HG02588 (cell line): ENCODE data around the gene TM9SF1.

Experiments
- ATAC-seq: cut with Tn5 transposase; IDR thresholded peaks from one replicate; pipeline ENCODE4 v1.9.1; 2021; ENCODE audit warnings: mild to moderate bottlenecking, moderate library complexity; ENCODE audit not compliant: unreplicated experiment

The TM9SF1 gene, protein sequence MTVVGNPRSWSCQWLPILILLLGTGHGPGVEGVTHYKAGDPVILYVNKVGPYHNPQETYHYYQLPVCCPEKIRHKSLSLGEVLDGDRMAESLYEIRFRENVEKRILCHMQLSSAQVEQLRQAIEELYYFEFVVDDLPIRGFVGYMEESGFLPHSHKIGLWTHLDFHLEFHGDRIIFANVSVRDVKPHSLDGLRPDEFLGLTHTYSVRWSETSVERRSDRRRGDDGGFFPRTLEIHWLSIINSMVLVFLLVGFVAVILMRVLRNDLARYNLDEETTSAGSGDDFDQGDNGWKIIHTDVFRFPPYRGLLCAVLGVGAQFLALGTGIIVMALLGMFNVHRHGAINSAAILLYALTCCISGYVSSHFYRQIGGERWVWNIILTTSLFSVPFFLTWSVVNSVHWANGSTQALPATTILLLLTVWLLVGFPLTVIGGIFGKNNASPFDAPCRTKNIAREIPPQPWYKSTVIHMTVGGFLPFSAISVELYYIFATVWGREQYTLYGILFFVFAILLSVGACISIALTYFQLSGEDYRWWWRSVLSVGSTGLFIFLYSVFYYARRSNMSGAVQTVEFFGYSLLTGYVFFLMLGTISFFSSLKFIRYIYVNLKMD

DNA sequence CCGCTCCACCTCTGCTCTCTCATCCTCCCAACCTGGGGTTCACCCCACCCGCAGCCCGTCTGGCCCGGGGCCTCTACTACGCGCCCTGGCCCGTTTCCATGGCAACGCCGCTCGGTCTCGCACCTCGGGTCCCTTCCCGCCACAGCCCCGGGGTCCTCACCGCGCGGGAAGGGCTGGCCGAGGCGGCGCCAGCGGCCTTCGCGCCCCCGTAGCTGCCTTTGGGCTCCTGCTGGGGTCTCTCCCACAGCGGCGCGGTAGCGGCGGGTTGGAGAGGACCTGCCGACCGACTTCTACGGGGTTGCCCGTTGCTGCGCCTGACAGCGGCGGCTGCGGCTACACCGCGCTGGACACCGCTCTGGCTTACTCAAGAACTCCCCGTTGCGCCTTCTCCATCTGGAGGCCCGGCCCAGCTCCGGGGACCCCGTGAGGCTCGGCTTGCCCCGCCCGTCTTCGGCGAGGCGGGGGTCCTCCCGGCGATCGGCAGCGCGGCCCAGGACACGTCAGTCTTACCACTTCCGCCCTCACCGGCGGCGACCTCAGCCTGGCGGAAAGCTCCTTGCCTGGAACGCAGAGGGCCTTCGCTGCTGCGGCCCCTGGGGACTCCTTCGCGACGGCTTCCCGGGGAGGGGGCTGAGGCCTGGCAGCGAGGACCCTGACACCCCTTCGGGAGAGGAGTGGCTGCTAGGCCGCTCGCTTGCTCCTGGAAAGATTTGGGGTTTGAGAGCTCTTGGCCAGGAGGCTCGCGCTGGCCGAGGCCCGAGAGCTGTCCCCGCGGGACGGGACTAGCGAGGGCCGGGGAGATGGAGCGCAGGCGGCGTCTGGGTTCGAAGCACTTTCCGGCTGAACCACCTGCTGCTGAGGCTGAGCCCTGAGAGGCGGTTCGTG lies at the start of gene TM9SF1:
Gene TM9SF1, minus strand, starts transcription at position 256 of the 885 bp plus-strand sequence. CDS start 422 bp downstream, outside the sequence.
- peak; percentile 78 for ATAC-seq

DNA sequence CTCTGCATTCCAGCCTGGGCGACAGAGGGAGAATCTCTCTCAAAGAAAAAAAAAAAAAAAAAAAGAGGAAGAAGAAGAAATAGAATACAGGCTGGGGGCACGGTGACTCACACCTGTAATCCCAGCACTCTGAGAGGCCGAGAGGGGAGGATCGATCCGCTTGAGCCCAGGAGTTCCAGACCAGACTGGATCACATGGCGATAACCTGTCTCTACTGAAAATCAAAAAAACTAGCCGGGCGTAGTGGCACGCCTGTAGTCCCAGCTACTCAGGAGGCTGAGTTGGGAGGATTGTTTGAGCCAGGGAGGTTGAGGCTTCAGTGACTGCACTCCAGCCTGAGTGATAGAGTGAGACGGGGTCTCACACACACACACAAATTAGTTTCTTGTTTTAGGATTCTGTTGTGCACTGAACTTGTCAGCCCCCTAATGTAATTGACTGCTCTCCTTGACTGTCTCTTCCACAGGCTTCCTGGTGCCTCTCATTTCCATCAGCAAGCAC lies 48.1 kb upstream of the TM9SF1 start:
- ATAC-seq, result no peak

DNA sequence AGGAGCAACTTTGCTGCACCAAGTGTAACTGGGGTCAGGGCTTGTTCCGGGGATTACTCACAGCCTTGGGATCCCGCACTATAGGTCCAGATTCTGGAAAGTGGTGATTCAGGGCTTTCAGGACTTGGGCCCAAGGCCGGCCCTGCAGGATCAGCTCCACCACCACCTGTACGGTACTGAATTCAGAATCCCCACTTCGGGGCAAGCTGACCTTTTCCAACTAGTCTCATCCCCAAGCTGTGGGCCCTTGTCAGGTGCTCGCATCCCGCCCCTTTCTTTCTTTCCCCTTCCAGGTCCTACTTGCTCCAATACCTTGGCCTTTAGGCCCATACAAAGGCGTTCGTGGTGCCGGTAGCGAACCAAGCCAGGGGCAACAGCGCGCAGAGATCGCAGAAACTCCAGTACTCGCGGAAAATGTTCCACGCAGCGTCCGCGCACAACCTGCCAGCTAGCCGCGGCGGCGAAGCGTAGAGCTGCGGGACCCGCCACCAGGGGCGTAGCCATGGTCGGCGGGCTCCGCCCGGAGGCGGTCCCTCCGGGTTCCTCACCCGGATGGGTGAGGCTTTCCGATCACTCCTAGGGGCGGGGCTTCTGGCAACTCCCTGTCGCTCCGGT lies 46.7 kb upstream of the TM9SF1 start:
- ATAC-seq, result peak; percentile 74

DNA sequence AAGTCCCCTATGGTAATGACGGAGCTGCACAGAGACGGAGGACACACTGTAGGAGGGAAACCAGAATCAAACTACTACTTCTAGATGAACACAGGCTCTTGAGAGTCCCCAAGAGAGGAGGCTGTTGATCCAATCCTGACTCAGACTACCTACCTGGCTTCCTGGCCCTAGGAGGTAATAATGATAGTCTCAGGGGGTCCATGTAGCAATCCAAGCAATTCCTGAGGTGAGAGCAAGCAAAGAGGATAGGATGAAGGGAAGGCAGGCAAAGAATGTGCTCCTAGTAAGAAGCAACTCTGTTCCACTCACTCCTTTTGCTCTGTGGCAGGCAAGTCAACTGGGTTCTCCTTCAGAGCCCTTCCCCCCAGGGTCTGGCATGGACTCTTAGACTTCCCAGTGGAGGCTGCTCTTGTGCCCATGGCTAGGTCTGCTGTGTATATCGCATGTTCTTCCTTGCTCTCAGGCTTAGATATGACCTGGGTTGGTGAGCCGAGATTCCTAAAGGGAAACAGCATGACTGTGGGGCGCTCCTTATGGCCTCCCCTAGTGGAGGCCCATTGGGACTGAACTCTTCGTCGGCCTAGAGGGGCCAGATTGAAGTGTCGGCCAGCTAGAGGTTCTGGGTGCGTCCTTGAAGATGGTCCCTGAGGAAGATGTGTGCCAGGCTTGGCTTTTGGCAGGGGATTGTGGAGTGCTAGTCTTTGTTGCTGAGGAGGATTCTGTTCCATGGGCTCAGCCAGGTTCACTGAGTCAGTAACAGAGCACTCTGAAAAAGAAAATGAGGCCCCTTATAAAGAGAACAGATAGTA lies 45.1 kb upstream of the TM9SF1 start:
- ATAC-seq, result no peak

DNA sequence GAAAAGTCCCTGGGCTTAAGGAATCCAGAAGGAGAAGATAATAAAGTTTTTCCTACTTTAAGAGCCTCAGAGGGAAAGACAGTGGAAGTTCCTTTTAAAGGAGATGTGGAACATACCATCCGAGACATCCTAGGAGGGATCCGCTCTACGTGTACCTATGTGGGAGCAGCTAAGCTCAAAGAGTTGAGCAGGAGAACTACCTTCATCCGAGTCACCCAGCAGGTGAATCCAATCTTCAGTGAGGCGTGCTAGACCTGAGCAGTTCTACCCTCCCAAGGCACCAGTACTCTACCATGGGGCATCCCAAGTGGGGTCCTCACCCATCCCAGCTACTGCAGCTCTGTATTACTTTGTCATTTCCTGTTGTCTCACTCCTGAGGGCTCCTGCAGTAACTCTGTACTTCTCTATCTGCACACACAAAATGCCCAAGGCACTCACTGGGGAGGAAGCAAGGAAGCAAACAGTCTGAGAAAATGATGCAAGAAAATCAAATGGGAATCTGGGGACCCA lies 43.3 kb upstream of the TM9SF1 start:
- ATAC-seq, result no peak

DNA sequence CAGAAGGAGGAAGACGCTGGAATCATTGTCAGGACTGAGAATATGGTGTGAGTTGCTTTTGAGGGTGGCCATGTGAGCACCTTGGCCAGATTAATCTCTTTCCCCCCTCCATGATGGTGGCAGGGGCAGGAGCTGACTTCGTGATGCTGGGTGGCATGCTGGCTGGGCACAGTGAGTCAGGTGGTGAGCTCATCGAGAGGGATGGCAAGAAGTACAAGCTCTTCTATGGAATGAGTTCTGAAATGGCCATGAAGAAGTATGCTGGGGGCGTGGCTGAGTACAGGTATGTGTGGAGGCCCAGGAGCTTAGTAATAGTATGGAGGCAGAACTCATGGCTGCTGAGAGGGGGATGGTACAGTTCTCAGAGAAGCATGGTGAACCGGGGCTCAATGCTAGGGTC lies 42.9 kb upstream of the TM9SF1 start:
- ATAC-seq, result no peak

DNA sequence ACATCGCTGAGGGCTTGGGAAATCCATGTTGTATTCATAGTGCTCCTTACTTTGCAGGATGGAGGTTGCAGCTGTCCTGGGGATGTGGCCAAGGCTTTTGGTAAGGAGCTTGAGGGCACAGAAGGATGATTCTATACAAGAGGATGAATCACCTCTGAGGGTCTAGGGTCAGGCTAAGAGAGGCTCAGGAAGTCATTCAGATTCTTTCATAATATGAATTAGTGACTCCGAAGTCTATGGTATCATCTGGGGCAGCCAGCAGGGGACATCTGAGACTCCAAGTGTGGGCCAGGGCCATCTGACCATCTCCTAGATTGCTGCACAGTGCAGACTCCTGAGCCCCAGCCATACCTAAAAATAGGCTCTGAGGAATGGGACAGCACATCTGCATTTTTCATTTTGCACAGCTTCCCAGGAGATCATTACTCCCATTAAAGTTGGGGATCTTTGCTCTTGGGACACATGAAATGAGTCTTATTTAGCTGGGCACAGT lies 42.3 kb upstream of the TM9SF1 start:
- ATAC-seq, result no peak

DNA sequence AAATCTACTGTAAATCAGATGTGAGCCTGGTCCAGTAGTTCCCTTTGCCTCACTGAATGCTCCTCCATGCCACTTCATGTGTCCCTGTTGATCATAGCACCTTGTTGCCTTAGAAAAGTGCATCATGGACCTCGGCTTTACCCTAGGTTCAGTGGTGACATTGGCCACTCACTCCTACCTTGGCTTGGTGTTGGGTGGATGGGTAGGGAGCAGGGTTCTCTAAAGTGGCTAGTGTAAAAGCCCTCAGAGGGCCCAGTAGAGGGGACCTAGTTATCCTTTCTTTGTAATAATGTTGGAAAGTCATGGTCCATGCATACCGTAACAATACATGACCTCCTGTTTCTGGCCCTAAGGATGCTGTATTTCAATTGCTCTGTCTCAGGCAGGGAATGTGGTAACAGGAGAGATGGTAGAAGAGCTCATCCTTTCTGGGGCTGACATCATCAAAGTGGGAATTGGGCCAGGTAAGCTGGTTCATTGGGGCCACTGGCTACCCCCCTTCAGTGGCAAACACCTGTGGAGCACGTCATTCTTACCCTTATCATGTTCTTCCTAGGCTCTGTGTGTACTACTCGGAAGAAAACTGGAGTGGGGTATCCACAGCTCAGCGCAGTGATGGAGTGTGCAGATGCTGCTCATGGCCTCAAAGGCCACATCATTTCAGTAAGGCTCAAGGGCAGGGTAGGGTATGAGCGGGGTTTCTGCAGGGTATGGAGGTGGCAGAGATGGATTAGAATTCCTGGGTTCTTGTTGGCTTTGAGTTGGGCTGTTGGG lies 41.6 kb upstream of the TM9SF1 start:
- no peak for ATAC-seq

DNA sequence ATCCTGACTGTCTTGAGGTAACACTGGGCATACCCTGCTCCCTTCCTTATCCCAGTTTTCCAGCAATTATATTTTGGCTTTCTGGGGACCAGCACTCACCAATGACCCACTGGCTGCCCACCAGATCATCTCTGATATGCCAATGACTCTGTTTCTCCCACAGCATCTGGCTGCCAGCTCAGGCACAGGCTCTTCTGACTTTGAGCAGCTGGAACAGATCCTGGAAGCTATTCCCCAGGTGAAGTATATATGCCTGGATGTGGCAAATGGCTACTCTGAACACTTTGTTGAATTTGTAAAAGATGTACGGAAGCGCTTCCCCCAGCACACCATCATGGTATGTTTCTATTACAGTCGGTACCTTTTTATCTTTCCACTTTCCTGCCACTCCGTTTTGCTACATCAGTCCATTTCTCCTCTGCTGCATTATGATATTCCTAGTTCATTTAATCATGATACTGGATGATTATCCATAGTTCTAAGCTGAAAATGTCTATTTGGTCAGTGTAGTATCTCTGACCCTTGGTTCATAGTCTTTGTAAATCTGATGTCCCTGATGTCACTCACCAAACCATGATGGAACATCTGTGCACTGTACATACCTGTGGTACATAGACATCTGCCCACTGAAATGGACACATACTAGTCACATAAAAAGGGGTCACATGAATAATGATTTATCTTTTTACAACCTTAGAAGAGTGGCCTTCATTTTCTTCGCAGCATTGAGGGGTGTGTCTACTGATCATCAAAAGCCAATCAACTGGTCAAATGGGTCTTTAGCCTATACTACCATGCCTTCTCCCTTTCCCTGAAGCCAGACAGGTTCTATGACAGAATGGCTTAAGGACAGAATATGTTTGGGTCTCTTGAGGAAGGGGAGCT lies 40.8 kb upstream of the TM9SF1 start:
- no peak for ATAC-seq

DNA sequence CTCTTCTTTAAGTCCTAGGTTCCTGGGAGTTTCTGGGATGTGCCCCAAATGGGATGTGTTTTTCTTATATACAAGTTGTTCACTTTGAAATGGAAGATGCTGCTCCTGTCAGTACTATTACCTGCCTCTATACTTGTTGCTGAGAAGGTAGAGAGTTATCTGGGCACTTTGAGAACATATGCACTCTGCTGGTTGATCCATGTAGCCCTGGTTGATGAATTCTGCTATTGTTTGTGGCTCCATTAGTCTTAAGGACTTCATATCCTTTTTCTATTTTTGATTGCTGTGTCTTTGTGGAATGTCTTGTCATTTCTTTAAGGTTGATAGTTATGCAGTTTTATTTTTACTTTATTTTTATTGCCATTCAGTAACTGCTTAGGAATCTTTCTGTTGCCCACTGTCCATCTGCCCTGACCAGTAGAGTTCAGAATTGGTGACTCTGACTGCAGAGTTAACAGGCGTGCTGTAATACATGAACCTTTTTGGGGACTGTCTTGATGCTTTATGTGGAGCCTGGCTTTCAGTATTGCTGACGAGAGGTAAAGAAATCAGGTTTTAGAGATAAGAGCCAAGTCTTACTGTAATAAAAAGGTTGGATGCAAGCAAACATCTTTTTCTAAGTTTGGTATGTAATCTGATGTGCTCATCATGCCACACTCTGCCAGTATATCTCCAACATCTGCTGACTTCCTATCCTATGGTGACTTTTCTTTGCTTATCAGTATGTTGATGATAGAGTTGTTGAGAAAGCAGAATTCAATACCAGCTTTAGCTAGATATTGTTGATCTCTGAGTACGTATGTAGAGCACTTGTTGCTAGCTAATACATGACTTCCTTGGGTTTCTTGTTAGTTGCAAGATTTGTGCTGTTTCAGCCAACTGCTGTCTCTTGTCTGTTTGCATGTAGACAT lies 39.1 kb upstream of the TM9SF1 start:
- no peak for ATAC-seq

DNA sequence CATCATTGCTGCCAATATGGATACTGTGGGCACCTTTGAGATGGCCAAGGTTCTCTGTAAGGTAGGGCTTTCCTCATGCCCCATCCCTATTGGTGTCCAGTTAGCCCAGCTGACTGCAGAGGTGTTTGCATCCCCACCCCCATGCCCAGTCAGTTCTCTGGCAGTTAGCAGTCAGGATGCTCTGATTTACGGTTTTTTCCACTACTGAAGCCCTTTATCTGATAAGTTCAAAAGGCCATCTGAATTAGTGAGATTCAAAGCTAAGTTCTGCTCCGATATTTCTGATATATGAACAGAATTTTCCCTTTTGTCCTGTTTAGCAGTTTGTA lies 38.3 kb upstream of the TM9SF1 start:
- no peak for ATAC-seq

DNA sequence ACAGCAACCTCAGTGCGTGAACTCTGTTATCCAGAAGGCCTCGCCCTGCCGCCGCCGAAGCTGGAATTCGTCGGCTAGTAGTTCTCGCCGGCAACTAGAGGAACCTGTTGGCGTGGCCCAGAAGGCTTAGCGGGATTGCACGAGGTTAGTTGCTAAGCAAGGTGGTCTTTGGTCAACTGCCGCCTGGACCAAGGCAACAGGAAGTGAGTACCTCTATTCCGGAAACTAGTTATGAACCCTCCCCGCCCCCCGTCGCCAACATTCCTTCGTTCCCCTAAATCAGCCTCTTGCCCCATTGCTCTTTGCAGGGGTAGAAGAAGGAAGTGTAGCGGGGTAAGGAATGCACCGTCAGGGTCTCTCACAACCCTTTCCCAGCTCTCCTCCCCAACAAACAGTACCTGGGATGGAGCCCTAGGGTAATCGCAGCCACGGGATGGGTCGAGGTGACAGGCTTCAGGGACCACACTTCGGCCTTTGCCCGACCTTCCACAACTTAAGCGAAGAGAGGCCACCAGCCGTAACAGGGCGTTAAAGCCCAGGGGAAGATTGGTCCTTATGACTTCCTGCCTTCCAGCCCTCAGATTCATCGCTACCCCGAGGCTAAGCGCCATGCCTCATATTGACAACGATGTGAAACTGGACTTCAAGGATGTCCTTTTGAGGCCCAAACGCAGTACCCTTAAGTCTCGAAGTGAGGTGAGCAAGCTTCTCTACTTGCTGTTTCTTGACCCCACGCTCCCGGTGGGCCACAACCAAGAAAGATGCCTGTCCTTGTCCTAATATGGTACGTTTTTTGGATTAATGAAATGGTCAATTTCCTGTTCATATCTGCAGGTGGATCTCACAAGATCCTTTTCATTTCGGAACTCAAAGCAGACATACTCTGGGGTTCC lies 37.6 kb upstream of the TM9SF1 start, which contains the start of gene GMPR2:
Gene GMPR2, plus strand, starts transcription at position 285 of the 893 bp plus-strand sequence. Its CDS starts 325 bp downstream, at position 610.
- ATAC-seq, result peak; percentile 52

DNA sequence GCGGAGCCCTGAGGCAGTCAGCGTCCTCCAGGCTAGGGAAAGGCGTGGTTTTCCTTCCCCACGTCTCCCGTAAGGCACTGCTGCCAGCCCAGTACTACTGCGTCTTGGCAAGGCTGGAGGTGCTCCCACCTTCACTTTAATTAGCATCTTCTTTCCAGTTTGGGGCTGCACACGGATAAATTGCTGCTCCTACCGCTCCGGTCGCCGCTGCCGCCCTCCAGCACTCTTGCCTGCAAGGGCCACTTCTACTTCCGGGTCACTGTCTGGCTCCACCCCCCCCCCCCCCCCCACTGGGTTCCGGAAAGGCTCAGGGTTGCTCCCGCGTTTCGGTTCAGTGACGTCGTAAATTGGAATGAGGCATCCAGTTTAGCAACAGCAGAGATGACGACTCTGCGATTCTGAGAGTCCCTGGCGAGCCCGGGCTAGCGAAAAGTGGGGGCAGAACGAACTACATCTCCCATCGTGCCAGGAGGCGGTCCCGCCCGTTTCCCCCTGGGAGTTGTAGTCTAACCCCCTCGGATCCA lies 36.9 kb upstream of the TM9SF1 start, which contains the start of gene NEDD8:
Gene NEDD8, minus strand, starts transcription at position 247 of the 524 bp plus-strand sequence. Its CDS starts 100 bp downstream, at position 147.
- peak; percentile 74 for ATAC-seq

DNA sequence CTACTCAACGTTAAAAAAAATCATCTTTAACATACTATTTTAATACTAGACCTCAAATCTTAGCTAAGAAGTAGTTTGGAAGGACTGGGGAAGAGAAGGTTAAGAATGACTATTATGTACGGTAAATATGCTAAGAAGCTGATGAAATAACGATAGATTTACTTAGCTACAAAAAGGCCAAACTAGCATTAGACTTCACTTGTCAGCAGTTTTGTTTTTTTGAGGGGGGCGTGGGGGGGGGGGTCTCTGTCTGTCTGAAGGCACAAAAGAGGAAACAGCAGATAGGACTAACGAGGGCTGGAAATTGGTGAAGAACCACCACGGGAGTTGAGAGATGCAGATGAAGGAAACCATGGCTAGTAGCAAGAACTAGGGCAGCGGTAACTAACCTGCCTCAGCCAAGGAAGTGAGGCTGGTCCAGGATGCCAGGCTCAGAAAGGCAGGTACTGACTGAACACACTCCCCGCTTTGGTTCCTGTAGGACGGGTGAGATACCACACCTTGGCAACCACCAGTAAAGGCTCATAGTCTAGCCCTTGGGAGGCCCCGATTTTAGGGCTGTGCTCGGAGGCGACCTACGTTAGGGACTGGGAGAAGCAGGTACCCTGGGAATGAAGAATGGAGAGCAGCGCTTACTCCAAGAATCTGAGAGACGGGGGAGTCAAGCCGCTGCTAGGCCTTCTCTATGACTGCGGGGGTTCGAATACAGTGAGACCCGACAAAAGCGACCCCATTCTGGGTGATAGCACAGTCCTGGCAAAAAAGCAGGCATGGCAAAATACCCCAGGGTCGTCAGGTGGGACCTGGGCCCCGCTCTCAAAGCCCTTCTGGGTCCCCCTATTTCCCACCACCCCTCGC lies 36.3 kb upstream of the TM9SF1 start:
- peak; percentile 15 for ATAC-seq
